GM21447 (cell line): Measurements from ENCODE around the gene PRKD3.
A peak's percentile ranks its signal among the peaks of the same experiment; 100 is the strongest.

Experiments used
- ATAC-seq: cut with Tn5 transposase; IDR thresholded peaks from one replicate; pipeline ENCODE4 v1.9.1; 2021; ENCODE audit not compliant: unreplicated experiment

The PRKD3 gene

GRCh38 chr2:37324786-37325624 lies at the start of gene PRKD3:
Gene PRKD3, minus strand, starts transcription at chr2:37324833. Its CDS starts 8,309 bp downstream, at chr2:37316524.
- peak; percentile 69 for ATAC-seq

- ATAC-seq = no peak
Observed at GRCh38 chr2:37372000-37372399, 47.4 kb upstream of the PRKD3 start.

GRCh38 chr2:37370666-37371065 lies 46.0 kb upstream of the PRKD3 start:
- no peak for ATAC-seq

GRCh38 chr2:37367984-37368383 lies 43.4 kb upstream of the PRKD3 start:
- no peak for ATAC-seq

GRCh38 chr2:37367310-37367709 lies 42.7 kb upstream of the PRKD3 start:
- no peak for ATAC-seq

GRCh38 chr2:37366773-37367172 lies 42.1 kb upstream of the PRKD3 start:
- no peak for ATAC-seq

- peak; percentile 86 for ATAC-seq
Observed at GRCh38 chr2:37365669-37366068, 41.0 kb upstream of the PRKD3 start.

- no peak for ATAC-seq
Observed at GRCh38 chr2:37364351-37364750, 39.7 kb upstream of the PRKD3 start.

GRCh38 chr2:37361994-37362698 lies 37.5 kb upstream of the PRKD3 start:
- ATAC-seq = no peak

- ATAC-seq = no peak
Observed at GRCh38 chr2:37361216-37361815, 36.7 kb upstream of the PRKD3 start.

- no peak for ATAC-seq
Observed at GRCh38 chr2:37358466-37358865, 33.8 kb upstream of the PRKD3 start.

GRCh38 chr2:37357530-37357929 lies 32.9 kb upstream of the PRKD3 start:
- no peak for ATAC-seq

GRCh38 chr2:37357069-37357468 lies 32.4 kb upstream of the PRKD3 start:
- ATAC-seq = no peak

GRCh38 chr2:37356299-37356698 lies 31.7 kb upstream of the PRKD3 start:
- ATAC-seq = no peak

GRCh38 chr2:37355735-37356134 lies 31.1 kb upstream of the PRKD3 start:
- ATAC-seq = no peak

GRCh38 chr2:37354531-37354930 lies 29.9 kb upstream of the PRKD3 start:
- no peak for ATAC-seq

- ATAC-seq = peak; percentile 77
Observed at GRCh38 chr2:37350034-37350433, 25.4 kb upstream of the PRKD3 start.

GRCh38 chr2:37349231-37349860 lies 24.7 kb upstream of the PRKD3 start:
- ATAC-seq = no peak

GRCh38 chr2:37348155-37348554 lies 23.5 kb upstream of the PRKD3 start:
- no peak for ATAC-seq

- ATAC-seq = peak; percentile 51
Observed at GRCh38 chr2:37344453-37345361, 20.1 kb upstream of the PRKD3 start, which contains the start of gene QPCT. Gene QPCT, plus strand, starts transcription at chr2:37344630. Its CDS starts 102 bp downstream, at chr2:37344732.
